Neuron (in vitro differentiated cells): ENCODE results near the gene SLC25A21.

Source experiments
- H2AFZ ChIP-seq: one replicate; pipeline ENCODE4 v1.6.1; 2013; ENCODE audit warnings: low read depth, mild to moderate bottlenecking, inconsistent platforms, low read length, moderate library complexity
- H3K27me3 ChIP-seq: one replicate; pipeline ENCODE4 v1.6.1; 2013; ENCODE audit warnings: low read length; ENCODE audit not compliant: insufficient read depth
- H3K36me3 ChIP-seq: one replicate; pipeline ENCODE4 v1.6.1; 2013; ENCODE audit warnings: low read length; ENCODE audit not compliant: insufficient read depth
- H3K4me1 ChIP-seq: one replicate; pipeline ENCODE4 v1.6.1; 2013; ENCODE audit warnings: low read length; ENCODE audit not compliant: insufficient read depth
- H3K4me3 ChIP-seq: 2 replicates; pipeline ENCODE4 v1.5.1; 2013; ENCODE audit warnings: mild to moderate bottlenecking, low read length, moderate library complexity
- H3K9me3 ChIP-seq: one replicate; pipeline ENCODE4 v1.6.1; 2013; ENCODE audit warnings: low read length

Gene SLC25A21

DNA sequence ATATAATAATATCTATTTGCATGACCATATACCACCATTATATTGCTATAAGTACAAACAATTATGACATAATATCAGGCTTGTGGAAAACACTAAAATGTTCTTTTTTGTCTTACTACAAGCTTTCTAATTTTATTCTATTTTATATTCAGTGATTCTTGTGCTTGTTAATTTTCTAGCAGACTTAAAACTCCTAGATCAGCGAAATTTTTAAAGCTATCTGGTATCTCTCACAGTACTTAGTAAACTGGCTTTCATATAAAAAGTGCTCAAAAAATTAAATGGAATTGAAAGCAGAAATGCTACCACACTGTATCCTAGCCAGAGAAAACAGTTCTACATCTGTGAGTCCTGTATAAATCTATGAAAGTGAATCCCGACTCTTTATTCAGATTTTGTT lies 405.4 kb downstream of the SLC25A21 start:
- no peaks in the 10 kb centered on the region for H3K9me3 ChIP-seq
- H3K4me1 ChIP-seq = peaks cover 7% of the 10 kb centered on the region
- H3K27me3 ChIP-seq = no peaks in the 10 kb centered on the region
- H3K4me3 ChIP-seq = no peak overlapping the region
- no peak overlapping the region for H2AFZ ChIP-seq
- H3K36me3 ChIP-seq = no peaks in the 10 kb centered on the region

DNA sequence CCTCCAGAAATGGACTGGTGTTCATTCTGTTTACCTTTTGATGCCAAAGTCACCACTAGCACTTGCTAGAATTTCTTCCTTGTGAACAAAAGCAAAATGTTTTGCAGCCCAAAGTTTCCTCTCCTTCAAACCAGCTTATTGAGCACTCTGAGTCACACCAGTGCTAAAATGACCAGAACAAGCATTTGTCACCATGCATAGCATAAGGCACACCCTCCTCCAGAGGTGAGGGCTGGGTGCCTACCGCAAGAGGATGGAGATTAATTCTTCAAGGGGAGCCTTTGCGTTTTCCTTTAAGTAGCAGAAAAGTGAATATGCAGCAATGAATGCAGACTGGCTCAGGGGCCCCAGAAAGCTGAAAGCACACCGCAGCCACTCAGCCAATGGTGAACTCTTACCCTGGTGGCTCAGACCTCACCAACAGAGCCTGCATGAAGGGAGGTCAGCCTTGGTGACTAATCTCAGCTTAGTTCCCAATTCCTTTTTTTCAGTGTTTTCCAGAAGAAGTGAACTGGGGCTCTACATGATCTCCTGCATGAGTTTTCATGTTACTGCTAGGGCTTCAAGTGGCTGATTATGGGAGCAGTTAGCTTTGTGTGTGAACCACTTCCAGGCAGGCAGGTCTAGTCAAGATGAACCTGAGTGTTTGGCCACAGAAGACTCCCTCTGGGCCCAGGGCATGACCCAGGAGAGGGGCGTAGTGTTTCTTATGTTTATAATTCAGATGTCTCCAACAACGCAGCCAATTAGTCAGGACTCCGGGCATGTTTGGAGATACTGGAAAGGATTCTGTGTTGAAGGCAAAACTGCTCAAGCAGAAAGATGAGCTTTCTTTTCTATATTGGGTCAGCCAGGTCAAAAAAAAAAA lies 414.4 kb downstream of the SLC25A21 start:
- H3K36me3 ChIP-seq = no peaks in the 10 kb centered on the region
- H3K27me3 ChIP-seq = no peaks in the 10 kb centered on the region
- no peak overlapping the region for H3K4me3 ChIP-seq
- no peaks in the 10 kb centered on the region for H3K4me1 ChIP-seq
- no peaks in the 10 kb centered on the region for H3K9me3 ChIP-seq
- no peak overlapping the region for H2AFZ ChIP-seq

DNA sequence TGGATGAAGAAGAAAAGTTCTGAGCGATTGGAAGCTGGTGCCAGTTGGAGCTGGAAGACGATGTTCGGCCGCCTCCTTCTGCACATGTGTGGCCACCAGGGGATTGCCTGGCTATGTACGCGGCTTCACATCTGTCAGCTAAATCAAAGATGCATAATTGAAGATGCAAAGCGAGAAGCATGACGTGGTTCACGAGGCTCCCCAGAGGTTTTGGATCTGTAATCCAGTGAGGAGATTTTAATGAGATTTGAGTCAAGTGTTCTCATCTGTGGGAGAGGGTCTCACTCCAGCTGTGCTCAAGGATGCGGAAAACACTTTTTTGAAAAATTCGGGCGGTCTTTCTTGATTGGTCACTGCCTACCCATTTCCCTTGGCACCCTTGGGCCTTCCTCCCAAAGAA lies 416.2 kb downstream of the SLC25A21 start:
- Histone ChIP-seq H2AFZ (no peak overlapping the region), H3K4me1 (no peaks in the 10 kb centered on the region), H3K27me3 (no peaks in the 10 kb centered on the region), H3K4me3 (no peak overlapping the region), H3K36me3 (no peaks in the 10 kb centered on the region), H3K9me3 (no peaks in the 10 kb centered on the region)

DNA sequence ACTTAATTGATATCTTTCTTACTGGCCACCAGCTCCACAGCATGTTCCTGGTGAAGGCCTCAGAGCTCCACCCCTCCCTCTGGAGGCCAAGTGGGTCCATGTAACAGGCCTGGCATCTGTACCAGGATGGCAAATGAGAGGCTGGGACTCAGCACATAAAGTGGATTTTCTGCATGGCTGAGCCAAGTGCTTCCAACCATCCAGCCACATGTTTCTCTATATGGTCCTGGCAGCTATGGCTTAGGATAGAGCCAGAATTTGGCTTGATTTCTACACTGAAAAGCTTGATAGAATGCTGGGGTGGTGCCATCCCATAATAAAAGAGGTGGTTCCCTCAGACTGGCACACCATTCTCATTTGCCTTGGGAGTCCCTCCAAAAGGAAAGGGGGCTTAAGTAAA lies 416.6 kb downstream of the SLC25A21 start:
- Histone ChIP-seq H3K4me3 (no peak overlapping the region), H3K9me3 (no peaks in the 10 kb centered on the region), H3K4me1 (no peaks in the 10 kb centered on the region), H3K27me3 (no peaks in the 10 kb centered on the region), H2AFZ (no peak overlapping the region), H3K36me3 (no peaks in the 10 kb centered on the region)

DNA sequence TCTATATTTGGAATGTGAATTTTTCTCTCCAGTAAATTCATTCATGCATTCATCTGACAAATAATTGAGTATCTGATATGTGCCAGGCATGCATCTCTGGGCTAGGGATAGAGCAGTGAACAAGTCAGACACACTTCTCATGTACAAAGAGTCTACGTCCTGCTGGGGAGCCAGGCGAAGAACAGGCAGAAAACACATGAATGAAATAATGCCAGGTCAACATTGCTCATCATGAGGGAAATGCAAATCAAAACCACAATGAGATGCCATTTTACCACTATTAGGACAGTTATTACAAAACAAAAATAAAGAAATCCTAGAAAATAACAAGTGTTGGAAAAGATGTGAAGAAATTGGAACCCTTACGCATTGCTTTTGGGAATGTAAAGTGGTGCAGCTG lies 420.5 kb downstream of the SLC25A21 start:
- Histone ChIP-seq H3K36me3 (no peaks in the 10 kb centered on the region), H3K4me1 (no peaks in the 10 kb centered on the region), H3K4me3 (no peak overlapping the region), H3K27me3 (no peaks in the 10 kb centered on the region), H2AFZ (no peak overlapping the region), H3K9me3 (no peaks in the 10 kb centered on the region)

DNA sequence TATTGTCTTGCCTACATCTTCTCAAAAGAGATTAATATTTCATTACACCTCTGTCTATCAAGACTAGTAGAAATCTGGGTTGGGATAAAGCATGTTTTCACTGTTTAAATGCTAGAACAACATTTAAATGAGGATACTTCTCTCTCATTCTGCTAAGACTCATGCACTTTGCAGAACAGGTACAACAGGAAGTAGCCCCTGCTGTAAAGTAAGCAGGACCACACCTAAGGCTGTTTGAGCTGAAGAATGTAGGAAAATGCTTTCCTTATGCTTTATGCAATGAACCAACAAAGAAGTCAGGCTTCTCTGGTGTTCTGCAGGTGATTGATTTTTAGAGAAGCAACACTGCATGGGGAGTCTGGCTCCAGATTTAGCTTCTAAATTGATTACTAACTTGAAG lies 421.3 kb downstream of the SLC25A21 start:
- Histone ChIP-seq H3K4me1 (no peaks in the 10 kb centered on the region), H3K9me3 (no peaks in the 10 kb centered on the region), H2AFZ (no peak overlapping the region), H3K27me3 (no peaks in the 10 kb centered on the region), H3K36me3 (no peaks in the 10 kb centered on the region), H3K4me3 (no peak overlapping the region)

DNA sequence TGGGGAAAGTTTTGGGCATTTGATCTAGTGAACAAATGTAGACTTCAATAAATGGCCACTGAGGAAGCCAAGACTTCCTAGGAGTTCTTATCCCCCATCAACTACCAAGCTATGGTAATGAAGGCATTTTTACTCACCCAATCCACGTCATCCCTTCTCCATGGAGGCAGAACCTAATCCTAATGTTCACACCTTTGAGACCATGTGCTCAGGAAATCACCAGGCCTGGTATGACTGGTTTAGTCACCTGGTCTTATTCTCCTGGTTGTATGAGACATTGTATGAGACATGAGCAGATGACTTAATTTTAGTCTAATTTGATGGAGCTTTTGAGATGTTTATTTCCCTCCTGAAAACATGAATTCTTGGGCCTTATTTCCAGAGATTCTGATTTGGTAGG lies 422.2 kb downstream of the SLC25A21 start:
- H3K36me3 ChIP-seq = no peaks in the 10 kb centered on the region
- H3K9me3 ChIP-seq = no peaks in the 10 kb centered on the region
- no peak overlapping the region for H3K4me3 ChIP-seq
- H2AFZ ChIP-seq = no peak overlapping the region
- H3K4me1 ChIP-seq = no peaks in the 10 kb centered on the region
- no peaks in the 10 kb centered on the region for H3K27me3 ChIP-seq

DNA sequence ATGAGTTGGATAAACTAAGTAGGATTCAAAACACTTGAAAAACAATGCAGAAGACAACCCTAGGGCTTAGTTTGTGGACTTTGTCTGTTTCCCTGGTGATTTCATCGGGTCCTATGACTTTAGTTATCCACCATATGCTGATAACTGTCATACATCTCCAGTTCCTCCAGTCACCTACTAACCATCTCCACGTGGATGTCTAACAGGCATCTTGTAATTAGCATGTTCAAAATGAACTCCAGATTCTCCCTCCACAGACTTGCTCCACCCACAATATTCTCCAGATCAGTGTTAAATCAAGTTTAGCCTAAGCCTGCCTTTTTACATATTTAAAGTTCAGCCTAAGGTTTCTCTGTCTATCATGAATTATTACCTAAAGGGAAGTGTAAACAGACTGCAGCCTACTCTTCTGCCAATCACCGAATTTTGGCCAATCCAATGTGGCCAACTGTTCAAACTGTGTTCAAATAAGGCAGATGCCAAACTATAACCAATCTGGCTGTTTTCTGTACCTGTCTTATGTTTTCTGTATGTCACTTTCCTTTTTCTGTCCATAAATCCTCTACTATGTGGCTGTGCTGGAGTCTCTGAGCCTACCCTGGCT lies 423.7 kb downstream of the SLC25A21 start:
- H2AFZ ChIP-seq = no peak overlapping the region
- H3K27me3 ChIP-seq = no peaks in the 10 kb centered on the region
- H3K4me3 ChIP-seq = no peak overlapping the region

DNA sequence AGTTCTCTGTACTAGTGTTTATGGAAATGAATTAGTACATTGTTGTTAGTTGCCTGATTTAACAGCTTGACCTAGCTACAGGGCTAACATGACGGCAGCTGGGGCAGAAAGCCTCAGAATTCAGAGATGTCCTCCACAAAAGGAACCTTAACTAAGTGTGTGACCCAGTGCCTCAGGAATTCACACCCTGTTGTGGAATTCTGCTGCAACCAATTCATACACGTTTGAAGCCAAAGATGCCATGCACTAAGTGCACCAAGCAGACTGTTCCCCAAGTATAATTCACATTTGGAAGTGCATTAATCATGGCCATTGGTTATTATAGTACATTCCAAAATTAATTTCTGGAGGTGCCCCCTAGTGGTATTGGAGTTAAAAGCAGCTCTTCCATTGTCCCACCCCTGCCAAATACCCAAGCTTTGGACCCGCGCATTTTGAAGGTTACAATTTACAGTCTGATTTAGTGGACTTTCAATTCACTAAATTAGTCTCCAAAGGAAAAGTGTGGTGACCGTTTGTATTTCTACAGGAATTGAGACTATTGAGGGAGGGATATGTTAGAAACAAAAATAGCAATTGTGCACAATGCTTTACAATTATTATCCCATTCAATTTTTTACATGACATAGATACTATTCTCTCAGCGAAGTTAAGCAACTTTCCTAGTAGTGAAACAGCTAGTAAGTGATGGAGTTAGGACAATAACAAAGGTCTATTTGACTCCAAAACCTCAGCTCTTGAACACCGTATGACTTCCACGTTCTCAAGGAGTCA lies 424.8 kb downstream of the SLC25A21 start:
- H3K36me3 ChIP-seq = no peaks in the 10 kb centered on the region
- H3K9me3 ChIP-seq = no peaks in the 10 kb centered on the region
- no peaks in the 10 kb centered on the region for H3K27me3 ChIP-seq
- no peak overlapping the region for H3K4me3 ChIP-seq
- no peaks in the 10 kb centered on the region for H3K4me1 ChIP-seq
- H2AFZ ChIP-seq = no peak overlapping the region

More for the DNA sequence above, 423.7 kb downstream of the SLC25A21 start:
- H3K36me3 ChIP-seq = no peaks in the 10 kb centered on the region
- no peaks in the 10 kb centered on the region for H3K9me3 ChIP-seq
- no peaks in the 10 kb centered on the region for H3K4me1 ChIP-seq

DNA sequence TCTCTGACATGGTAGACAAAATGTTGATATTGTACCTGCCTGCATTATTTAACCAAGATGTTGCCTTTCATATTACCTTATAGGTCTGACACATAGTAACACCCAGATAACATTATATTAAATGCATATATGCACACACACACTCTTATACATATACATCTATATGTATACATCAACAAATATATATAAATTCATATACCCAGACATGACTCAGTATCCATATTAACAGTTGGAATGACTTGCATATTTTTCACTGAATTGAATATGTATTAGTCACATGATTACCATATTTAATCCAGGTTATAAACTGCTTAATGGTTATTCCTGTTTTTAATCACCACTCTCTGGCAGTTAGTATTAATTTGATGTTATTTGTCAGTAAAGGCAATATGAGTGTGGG lies 425.5 kb downstream of the SLC25A21 start:
- no peaks in the 10 kb centered on the region for H3K4me1 ChIP-seq
- no peak overlapping the region for H3K4me3 ChIP-seq
- no peak overlapping the region for H2AFZ ChIP-seq
- H3K36me3 ChIP-seq = no peaks in the 10 kb centered on the region
- no peaks in the 10 kb centered on the region for H3K27me3 ChIP-seq
- no peaks in the 10 kb centered on the region for H3K9me3 ChIP-seq

DNA sequence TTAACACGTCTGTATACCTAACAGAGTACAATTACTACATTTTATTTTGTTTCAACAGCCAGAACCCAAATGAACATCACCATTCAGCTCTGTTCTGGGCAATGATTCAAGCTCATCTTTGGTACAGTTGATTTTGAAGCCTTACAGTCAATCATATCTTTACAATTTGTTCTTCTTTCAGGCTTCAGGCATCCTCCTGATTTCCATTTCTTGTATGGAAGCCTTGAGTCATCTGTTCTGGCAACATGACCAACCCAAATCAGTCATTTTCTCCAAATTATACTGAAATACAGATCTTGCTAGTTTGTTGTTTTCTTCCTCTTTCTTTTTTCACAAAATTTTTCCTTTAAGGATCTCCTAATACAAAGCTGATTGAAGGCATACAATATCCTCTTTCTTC lies 430.5 kb downstream of the SLC25A21 start:
- Histone ChIP-seq H3K36me3 (no peaks in the 10 kb centered on the region), H3K4me1 (no peaks in the 10 kb centered on the region), H3K4me3 (no peak overlapping the region), H2AFZ (no peak overlapping the region), H3K9me3 (no peaks in the 10 kb centered on the region), H3K27me3 (no peaks in the 10 kb centered on the region)

DNA sequence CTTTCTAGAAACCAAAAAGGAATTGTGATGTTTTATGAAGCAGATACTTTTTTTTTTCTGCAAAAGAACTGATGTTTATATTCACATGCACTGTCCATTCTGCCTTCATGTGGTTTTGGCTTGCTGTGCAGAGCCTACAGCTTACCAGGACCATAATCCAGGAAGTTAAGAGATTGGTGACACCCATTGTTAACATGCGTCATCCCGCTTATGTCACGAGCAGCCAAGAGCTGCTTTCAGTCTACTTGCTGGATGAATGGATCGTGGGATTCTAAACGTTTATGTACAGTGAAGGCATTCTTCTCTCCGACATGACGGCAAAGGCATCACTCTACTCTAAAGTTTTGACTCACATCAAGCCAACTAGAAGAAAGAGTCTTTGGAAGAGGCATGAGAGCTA lies 434.1 kb downstream of the SLC25A21 start:
- no peaks in the 10 kb centered on the region for H3K36me3 ChIP-seq
- H2AFZ ChIP-seq = no peak overlapping the region
- no peak overlapping the region for H3K4me3 ChIP-seq

DNA sequence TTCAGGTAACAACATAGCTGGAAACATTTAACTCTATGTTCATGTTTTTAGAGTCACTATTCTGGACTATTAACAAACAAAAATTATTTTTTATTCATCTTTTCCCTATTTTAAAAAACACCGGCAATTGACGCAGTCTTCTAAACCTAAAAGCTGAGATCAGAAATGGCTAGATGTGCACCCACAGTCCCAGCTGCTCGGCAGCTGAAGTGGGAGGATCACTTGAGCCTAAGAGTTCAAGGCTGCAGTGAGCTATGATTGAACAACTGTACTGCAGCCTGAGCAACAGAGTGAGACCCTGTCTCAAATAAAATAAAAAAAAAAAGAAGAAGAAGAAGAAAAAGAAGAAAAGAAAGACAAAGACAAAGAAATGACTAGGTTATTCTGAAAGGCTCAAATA lies 446.3 kb downstream of the SLC25A21 start:
- Histone ChIP-seq H3K4me1 (no peaks in the 10 kb centered on the region), H3K4me3 (no peak overlapping the region), H2AFZ (no peak overlapping the region), H3K36me3 (no peaks in the 10 kb centered on the region), H3K9me3 (no peaks in the 10 kb centered on the region), H3K27me3 (no peaks in the 10 kb centered on the region)

More for the DNA sequence above, 434.1 kb downstream of the SLC25A21 start:
- Histone ChIP-seq H3K9me3 (no peaks in the 10 kb centered on the region), H3K4me1 (no peaks in the 10 kb centered on the region), H3K27me3 (no peaks in the 10 kb centered on the region)
